Testis (tissue), 3 donors: Measurements from ENCODE around the gene FGFR2. TPM values are rescaled to one million over a fixed set of nuclear protein-coding genes. Genes with fewer than 3 reads are reported as not detected.

Source experiments
- DNase-seq: peaks from one replicate; pipeline ENCODE4 v3.0.0-alpha.2; 2019
- H3K27ac ChIP-seq, 2 donors: fragments of 200-600 bp; sonication (generic); one replicate each; pipeline ENCODE4 v1.5.1; 2019
- H3K27me3 ChIP-seq: fragments of 200-600 bp; sonication (generic); one replicate; pipeline ENCODE4 v1.5.1; 2019
- H3K36me3 ChIP-seq: fragments of 200-600 bp; sonication (generic); one replicate; pipeline ENCODE4 v1.5.1; 2017; ENCODE audit warnings: low read depth; ENCODE audit errors: missing control alignments
- H3K4me1 ChIP-seq: fragments of 200-600 bp; sonication (generic); one replicate; pipeline ENCODE4 v1.5.1; 2019
- H3K4me3 ChIP-seq, 2 donors: fragments of 200-600 bp; sonication (generic); one replicate each; pipeline ENCODE4 v1.5.1; 2017 to 2019
- H3K9me3 ChIP-seq: fragments of 200-600 bp; sonication (generic); one replicate; pipeline ENCODE4 v1.5.1; 2017
- CTCF ChIP-seq, 3 experiments: fragments of 450-650 bp in 2 of 3; fragments of 200-600 bp in 1 of 3; sonication (generic) in 1 of 3; IDR thresholded peaks; one replicate each; pipeline ENCODE4 v1.5.1; 2016 to 2019; ENCODE audit warnings: antibody characterized with exemption in 3 of 3, mild to moderate bottlenecking in 2 of 3, moderate library complexity in 1 of 3
- POLR2A ChIP-seq: fragments of 450-650 bp; IDR thresholded peaks from one replicate; pipeline ENCODE4 v1.6.1; 2017; ENCODE audit warnings: antibody characterized with exemption, mild to moderate bottlenecking, moderate library complexity
- WGBS, 2 donors: methylation state at CpG; one replicate each; pipeline ENCODE4 v1.1.5; 2018; 5-methylcytosine and 5-hydroxymethylcytosine counted together
- intact Hi-C: fragments of 100-400 bp; cut with DNase I; formaldehyde crosslinking; loops from one replicate; pipeline ENCODE4 v1.15.1; 2023; ENCODE audit warnings: low total_unique reads
- polyA plus RNA-seq: library from polyadenylated mRNA; stranded (reverse); fragments of 350-450 nt; fragmentation: Illumina TruSeq; extraction: RNeasy Lipid Tissue Mini Kit (QIAGEN cat#74804); gene quantifications from one replicate; pipeline ENCODE4 v1.2.3, GENCODE V29; 2014; ENCODE audit warnings: low read depth, low replicate concordance; ENCODE audit not compliant: insufficient read depth
- total RNA-seq, 2 donors: library from RNA; depleted of rRNA; stranded (reverse); fragments of >200 nt; gene quantifications; one replicate each; pipeline ENCODE4 v1.2.3, GENCODE V29; 2016

FGFR2 gene
- total and polyA plus RNA-seq, 3 donors from 2014 or later, result 23.2 to 28.9 (median 23.4) TPM

GRCh38 chr10:121572859-121573537 lies 25.2 kb downstream of the FGFR2 start:
- Histone ChIP-seq H3K27me3 (no peaks in the 10 kb centered on the region), H3K36me3 (no peaks in the 10 kb centered on the region), H3K27ac (no peak overlapping the region), H3K9me3 (no peaks in the 10 kb centered on the region), H3K4me1 (peaks cover 10% of the 10 kb centered on the region), H3K4me3 (no peak overlapping the region)
- 75 to 76% methylated on average over 14 of the region's 14 CpGs for WGBS, 2 donors
- TF ChIP-seq POLR2A (no peak), CTCF (IDR thresholded peaks at IDR 0.05) (no peak)
- no peak for DNase-seq
- intact Hi-C loops, result no loop called here

GRCh38 chr10:121570315-121570714 lies 27.9 kb downstream of the FGFR2 start:
- 81 to 92% methylated on average over 5 of the region's 5 CpGs for WGBS, 2 donors
- no peaks in the 10 kb centered on the region for H3K36me3 ChIP-seq
- TF ChIP-seq POLR2A (no peak), CTCF (IDR thresholded peaks at IDR 0.05) (no peak)
- no peaks in the 10 kb centered on the region for H3K27me3 ChIP-seq
- intact Hi-C loops, result no loop called here
- DNase-seq, result no peak
- no peaks in the 10 kb centered on the region for H3K9me3 ChIP-seq
- H3K4me1 ChIP-seq, result no peaks in the 10 kb centered on the region
- H3K4me3 ChIP-seq, result no peak overlapping the region
- no peak overlapping the region for H3K27ac ChIP-seq

- Histone ChIP-seq H3K4me1 (no peaks in the 10 kb centered on the region), H3K36me3 (no peaks in the 10 kb centered on the region), H3K27me3 (no peaks in the 10 kb centered on the region), H3K9me3 (no peaks in the 10 kb centered on the region), H3K27ac (no peak overlapping the region), H3K4me3 (no peak overlapping the region)
- intact Hi-C loops, result no loop called here
- no peak for DNase-seq
- TF ChIP-seq CTCF (IDR thresholded peaks at IDR 0.05), result no peak
- 72 to 79% methylated on average over 2 of the region's 2 CpGs for WGBS, 2 donors
These were observed 30.0 kb downstream of the FGFR2 start for GRCh38 chr10:121568275-121568674.

- no peak for TF ChIP-seq POLR2A
- no peak for TF ChIP-seq CTCF (IDR thresholded peaks at IDR 0.05)
- WGBS, 2 donors, result 90 to 95% methylated on average over 7 to 8 of the region's 8 CpGs
- Histone ChIP-seq H3K9me3 (no peaks in the 10 kb centered on the region), H3K4me1 (no peaks in the 10 kb centered on the region), H3K27me3 (no peaks in the 10 kb centered on the region), H3K36me3 (no peaks in the 10 kb centered on the region), H3K4me3 (no peak overlapping the region), H3K27ac (no peak overlapping the region)
- intact Hi-C loops, result no loop called here
- DNase-seq, result no peak
These were observed 30.7 kb downstream of the FGFR2 start for GRCh38 chr10:121567569-121567968.

GRCh38 chr10:121566755-121567154 lies 31.5 kb downstream of the FGFR2 start:
- H3K4me3 ChIP-seq, result no peak overlapping the region
- DNase-seq, result no peak
- H3K27ac ChIP-seq, result no peak overlapping the region
- H3K9me3 ChIP-seq, result no peaks in the 10 kb centered on the region
- TF ChIP-seq CTCF (IDR thresholded peaks at IDR 0.05) (no peak), POLR2A (no peak)
- H3K4me1 ChIP-seq, result no peaks in the 10 kb centered on the region
- intact Hi-C loops, result no loop called here
- no peaks in the 10 kb centered on the region for H3K27me3 ChIP-seq
- WGBS, 2 donors, result 78 to 86% methylated on average over 4 to 6 of the region's 6 CpGs
- H3K36me3 ChIP-seq, result no peaks in the 10 kb centered on the region
